ENCODE results near the gene RPL27.

The RPL27 gene

GRCh38 chr17:43051969-43052368 lies 53.8 kb downstream of the RPL27 start:
- no peak for DNase-seq (ENCODE audit: low spot score)

Data from iPS-NIHi11 (cell line).